Body of pancreas (tissue), 4 donors: Measurements from ENCODE around the gene DNAH6. TPM values are rescaled to one million over a fixed set of nuclear protein-coding genes. Genes with fewer than 3 reads are reported as not detected.
"Not testable (repeated sequence)": the region's sequence is repeated elsewhere in the genome, so short reads cannot be mapped to it uniquely, and the experiment has no call there.

Experiments used
- ATAC-seq: fragments of 150-250 bp; one replicate; pipeline ENCODE4 v1.9.1; 2016
- DNase-seq, 4 donors: peaks; one replicate each; pipeline ENCODE4 v3.0.0-alpha.2; 2019
- H3K27ac ChIP-seq, 4 donors: fragments of 200-600 bp; sonication (generic); 1 replicate in 3 of 4; 2 replicates in 1 of 4; pipeline versions ENCODE4 v1.5.1 to v1.6.1; 2016 to 2019; ENCODE audit warnings: mild to moderate bottlenecking in 1 of 4, mixed read lengths in 1 of 4, moderate library complexity in 1 of 4
- H3K27me3 ChIP-seq, 2 donors: fragments of 200-600 bp; sonication (generic); one replicate each; pipeline ENCODE4 v1.6.0; 2016; ENCODE audit warnings: mild to moderate bottlenecking in 1 of 2
- H3K36me3 ChIP-seq, 2 donors: fragments of 200-600 bp; sonication (generic); replicated peaks in 1 of 2; 2 replicates each; pipeline ENCODE4 v1.5.1; 2016; ENCODE audit warnings: low read depth in 2 of 2; ENCODE audit not compliant: insufficient read depth in 1 of 2
- H3K4me1 ChIP-seq: fragments of 200-600 bp; sonication (generic); one replicate; pipeline ENCODE4 v1.6.0; 2016
- H3K4me3 ChIP-seq, 2 donors: fragments of 200-600 bp; sonication (generic); 1 replicate in 1 of 2; 2 replicates in 1 of 2; pipeline ENCODE4 v1.5.1; 2016 to 2019
- H3K9me3 ChIP-seq, 3 donors: fragments of 200-600 bp; sonication (generic); 1 replicate in 2 of 3; 2 replicates in 1 of 3; pipeline ENCODE4 v1.5.1; 2016
- POLR2A ChIP-seq, 3 donors: fragments of 450-650 bp; IDR thresholded peaks; one replicate each; pipeline ENCODE4 v1.6.1; 2016; ENCODE audit warnings: antibody characterized with exemption in 3 of 3, mild to moderate bottlenecking in 2 of 3
- whole genome bisulfite sequencing, 2 donors: methylation state at CpG; one replicate each; pipeline ENCODE4 v1.1.5; 2017; 5-methylcytosine and 5-hydroxymethylcytosine counted together
- intact Hi-C: fragments of 100-400 bp; cut with DNase I; formaldehyde crosslinking; loops from one replicate; pipeline ENCODE4 v1.15.1; 2023
- total RNA-seq, 2 donors: library from RNA; depleted of rRNA; stranded (reverse); fragments of >200 nt; gene quantifications; one replicate each; pipeline ENCODE4 v1.1.0, GENCODE V29; 2016
- TF ChIP-seq, protein P1 (sequence below), 7 experiments: fragments of 450-650 bp in 4 of 7; fragments of 200-600 bp in 3 of 7; sonication (generic) in 3 of 7; IDR thresholded peaks; one replicate each; pipeline ENCODE4 v1.5.1; 2016 to 2019; ENCODE audit warnings: antibody characterized with exemption in 7 of 7

The DNAH6 gene
- total RNA-seq, 2 donors from 2014 or later: 1.3 to 2.6 TPM

DNA sequence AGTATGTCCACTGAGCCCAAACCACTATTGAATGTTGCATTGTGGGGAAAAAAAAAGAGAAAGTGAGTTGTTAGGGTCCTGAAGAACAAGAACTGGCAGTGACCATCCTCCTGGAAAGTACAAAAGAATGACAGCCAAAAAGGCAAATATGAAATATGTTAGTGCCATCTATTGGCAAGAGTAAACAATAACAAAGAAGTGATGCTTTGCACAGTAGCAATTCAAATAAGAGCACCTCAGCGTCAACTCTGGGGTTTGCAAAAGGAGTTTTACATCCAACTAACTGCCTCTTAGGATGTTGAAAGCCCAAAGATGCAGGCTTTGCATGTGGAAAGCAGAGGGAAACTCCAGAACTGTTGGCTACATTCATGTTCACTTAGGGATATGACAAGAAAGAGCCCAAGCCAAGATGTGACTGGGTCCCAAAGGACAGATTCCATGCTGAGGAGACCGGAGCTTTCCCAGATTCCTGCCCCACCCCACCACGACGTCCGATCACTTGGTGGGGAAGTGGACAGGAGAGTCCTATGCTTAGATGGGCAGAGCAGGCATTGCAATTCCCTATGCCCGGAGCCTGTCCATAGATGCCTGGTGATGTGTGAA is 349.0 kb downstream of the DNAH6 start:
- whole genome bisulfite sequencing, 2 donors: 53 to 58% methylated on average over 3 to 6 of the region's 6 CpGs
- Histone ChIP-seq H3K36me3 (no peaks in the 10 kb centered on the region), H3K4me3 (no peak overlapping the region), H3K27me3 (no peaks in the 10 kb centered on the region), H3K27ac (no peak overlapping the region), H3K9me3 (no peaks in the 10 kb centered on the region), H3K4me1 (no peaks in the 10 kb centered on the region)
- intact Hi-C loops: no loop called here
- no peak for ATAC-seq
- TF ChIP-seq, protein P1, sequence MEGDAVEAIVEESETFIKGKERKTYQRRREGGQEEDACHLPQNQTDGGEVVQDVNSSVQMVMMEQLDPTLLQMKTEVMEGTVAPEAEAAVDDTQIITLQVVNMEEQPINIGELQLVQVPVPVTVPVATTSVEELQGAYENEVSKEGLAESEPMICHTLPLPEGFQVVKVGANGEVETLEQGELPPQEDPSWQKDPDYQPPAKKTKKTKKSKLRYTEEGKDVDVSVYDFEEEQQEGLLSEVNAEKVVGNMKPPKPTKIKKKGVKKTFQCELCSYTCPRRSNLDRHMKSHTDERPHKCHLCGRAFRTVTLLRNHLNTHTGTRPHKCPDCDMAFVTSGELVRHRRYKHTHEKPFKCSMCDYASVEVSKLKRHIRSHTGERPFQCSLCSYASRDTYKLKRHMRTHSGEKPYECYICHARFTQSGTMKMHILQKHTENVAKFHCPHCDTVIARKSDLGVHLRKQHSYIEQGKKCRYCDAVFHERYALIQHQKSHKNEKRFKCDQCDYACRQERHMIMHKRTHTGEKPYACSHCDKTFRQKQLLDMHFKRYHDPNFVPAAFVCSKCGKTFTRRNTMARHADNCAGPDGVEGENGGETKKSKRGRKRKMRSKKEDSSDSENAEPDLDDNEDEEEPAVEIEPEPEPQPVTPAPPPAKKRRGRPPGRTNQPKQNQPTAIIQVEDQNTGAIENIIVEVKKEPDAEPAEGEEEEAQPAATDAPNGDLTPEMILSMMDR (IDR thresholded peaks at IDR 0.05): peak in 2 of 7 experiments; percentile 17 to 20
- no peak for TF ChIP-seq POLR2A (IDR thresholded peaks at IDR 0.05)
- DNase-seq: no peak

DNA sequence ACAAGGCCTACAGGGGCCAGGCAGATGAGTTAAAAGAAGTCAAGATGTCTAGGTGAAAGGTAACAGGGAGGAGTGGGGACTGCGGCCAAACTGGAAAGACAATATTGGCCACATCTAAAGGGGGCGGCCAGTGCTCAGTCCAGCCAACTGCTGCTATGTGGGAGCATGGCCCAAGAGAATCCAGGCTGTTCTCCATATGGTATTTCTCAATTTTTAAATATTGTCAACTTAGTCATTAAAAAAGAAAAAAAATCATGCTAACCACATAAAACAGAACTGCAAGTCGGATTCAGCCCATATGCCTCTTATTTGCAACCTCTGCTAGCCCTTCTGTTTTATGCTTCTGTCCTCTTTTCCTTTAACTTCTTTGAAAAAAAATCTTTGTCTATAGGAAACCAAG is 349.8 kb downstream of the DNAH6 start:
- no peak for ATAC-seq
- no peak for DNase-seq
- Histone ChIP-seq H3K27me3 (no peaks in the 10 kb centered on the region), H3K36me3 (no peaks in the 10 kb centered on the region), H3K4me3 (no peak overlapping the region), H3K27ac (no peak overlapping the region), H3K4me1 (no peaks in the 10 kb centered on the region), H3K9me3 (no peaks in the 10 kb centered on the region)
- no peak for TF ChIP-seq POLR2A (IDR thresholded peaks at IDR 0.05)
- TF ChIP-seq, protein P1 (IDR thresholded peaks at IDR 0.05): no peak
- 80 to 93% methylated on average over 3 of the region's 3 CpGs for WGBS, 2 donors
- intact Hi-C loops: no loop called here

DNA sequence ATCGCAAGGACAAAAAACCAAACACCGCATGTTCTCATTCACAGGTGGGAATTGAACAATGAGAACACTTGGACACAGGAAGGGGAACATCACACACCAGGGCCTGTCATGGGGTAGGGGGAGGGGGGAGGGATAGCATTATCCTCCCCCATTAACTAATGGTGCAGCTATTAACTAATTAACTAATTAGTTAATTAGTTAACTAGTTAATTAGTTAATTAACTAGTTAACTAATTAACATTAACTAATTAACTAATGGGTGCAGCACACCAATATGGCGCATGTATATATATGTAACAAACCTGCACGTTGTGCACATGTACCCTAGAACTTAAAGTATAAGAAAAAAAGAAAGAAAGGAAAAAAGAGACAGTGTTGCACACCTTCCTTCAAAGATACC is 352.0 kb downstream of the DNAH6 start:
- WGBS, 2 donors: 89 to 90% methylated on average over 4 of the region's 4 CpGs
- DNase-seq, intact Hi-C loops: not testable (repeated sequence)

More for the DNA sequence above, 352.0 kb downstream of the DNAH6 start:
- not testable (repeated sequence) for H3K4me1 ChIP-seq, H3K27me3 ChIP-seq, H3K36me3 ChIP-seq, H3K9me3 ChIP-seq, ATAC-seq, H3K27ac ChIP-seq, H3K4me3 ChIP-seq

Other genes starting within 250 kb of the DNAH6 start
- gene SUCLG1, start 57.2 kb upstream of the DNAH6 start, total RNA-seq: 10 to 100 TPM; 51.1 to 89.2 TPM